Endothelial cell of umbilical vein (primary cell): ENCODE results near the gene MINDY4. TPM values are rescaled to one million over a fixed set of nuclear protein-coding genes. Genes with fewer than 3 reads are reported as not detected.

Experiments
- BruUV-seq: library from RNA; stranded (reverse); fragments of 400-500 nt; replicated peaks from 2 replicates; lab custom pipeline; 2021; lab: Mats Ljungman, UMichigan
- CTCF ChIA-PET: fragments of 300-600, 350-600 bp; sonication (Branson Sonifier 250); formaldehyde crosslinking; loops from one replicate; lab custom pipeline; 2021; ENCODE audit warnings: antibody characterized with exemption, inconsistent platforms; lab: Charles Lee
- POLR2A ChIA-PET: fragments of 300-600, 350-600 bp; sonication (Branson Sonifier 250); formaldehyde crosslinking; loops from one replicate; lab custom pipeline; 2021; ENCODE audit warnings: antibody characterized with exemption, inconsistent platforms; lab: Charles Lee
- DNase-seq: peaks from one replicate; pipeline ENCODE4 v3.0.0-alpha.2; 2011; ENCODE audit warnings: low read depth, low spot score
- FAIRE-seq: peaks from 2 replicates; lab custom pipeline; 2011; peaks lifted over from hg19 to GRCh38; lab: Jason Lieb, UNC
- H2AFZ ChIP-seq: 2 replicates; pipeline ENCODE4 v1.6.0; 2012; ENCODE audit warnings: low read depth, low read length, control low read depth, inconsistent platforms
- H3K27ac ChIP-seq: 2 replicates; pipeline ENCODE4 v1.5.1; 2011; ENCODE audit warnings: low read depth, mild to moderate bottlenecking, control low read depth, low read length, moderate library complexity; ENCODE audit not compliant: insufficient read depth
- H3K27me3 ChIP-seq, 2 experiments: 2 replicates each; pipeline versions ENCODE4 v1.6.0 to v1.6.1; 2011; ENCODE audit warnings: low read length in 2 of 2, mixed read lengths in 1 of 2; ENCODE audit not compliant: control insufficient read depth in 2 of 2, insufficient read depth in 2 of 2
- H3K36me3 ChIP-seq, 2 experiments: 2 replicates in 1 of 2; 3 replicates in 1 of 2; pipeline ENCODE4 v1.5.1; 2011; ENCODE audit warnings: low read length in 2 of 2, mild to moderate bottlenecking in 1 of 2, moderate library complexity in 1 of 2; ENCODE audit not compliant: control insufficient read depth in 2 of 2, insufficient read depth in 2 of 2; ENCODE audit errors: extremely low read depth in 1 of 2
- H3K4me1 ChIP-seq: 3 replicates; pipeline ENCODE4 v1.5.1; 2011; ENCODE audit warnings: mild to moderate bottlenecking, low read length; ENCODE audit not compliant: control insufficient read depth, insufficient read depth; ENCODE audit errors: extremely low read depth
- H3K4me2 ChIP-seq: 2 replicates; pipeline ENCODE4 v1.6.1; 2011; ENCODE audit warnings: low read length, control low read depth, mixed read lengths; ENCODE audit not compliant: insufficient read depth
- H3K4me3 ChIP-seq, 3 experiments: fragments of 200-600 bp in 1 of 3; sonication (generic), shearing (Covaris generic) in 1 of 3; replicated peaks in 1 of 3; 2 replicates each; pipeline ENCODE4 v1.5.1; 2011 to 2016; ENCODE audit warnings: control low read depth in 3 of 3, low read length in 3 of 3, mild to moderate bottlenecking in 2 of 3, inconsistent platforms in 1 of 3, low read depth in 1 of 3, moderate library complexity in 1 of 3; ENCODE audit not compliant: insufficient read depth in 1 of 3
- H3K79me2 ChIP-seq: 2 replicates; pipeline ENCODE4 v1.6.0; 2012; ENCODE audit warnings: low read length, inconsistent platforms; ENCODE audit not compliant: control insufficient read depth, insufficient read depth
- H3K9ac ChIP-seq: replicated peaks from 2 replicates; pipeline ENCODE3; 2011; ENCODE audit warnings: low read length, control low read depth; ENCODE audit not compliant: insufficient read depth; ENCODE audit errors: extremely low read depth
- H3K9me1 ChIP-seq: replicated peaks from 3 replicates; pipeline ENCODE4 v1.6.0; 2011; ENCODE audit warnings: mild to moderate bottlenecking, low read length; ENCODE audit not compliant: control insufficient read depth, insufficient read depth; ENCODE audit errors: extremely low read depth
- H3K9me3 ChIP-seq: replicated peaks from 2 replicates; pipeline ENCODE4 v1.5.1; 2012; ENCODE audit warnings: low read length, inconsistent platforms; ENCODE audit not compliant: control insufficient read depth, insufficient read depth
- H4K20me1 ChIP-seq: replicated peaks from 2 replicates; pipeline ENCODE3; 2011; ENCODE audit warnings: mild to moderate bottlenecking, low read length; ENCODE audit not compliant: control insufficient read depth, insufficient read depth; ENCODE audit errors: extremely low read depth
- CTCF ChIP-seq, 2 donors: IDR thresholded peaks; 1 replicate in 1 of 2; 2 replicates in 1 of 2; pipeline ENCODE4 v1.5.1; 2011; ENCODE audit warnings: low read length in 2 of 2, mild to moderate bottlenecking in 2 of 2, moderate library complexity in 2 of 2, control low read depth in 1 of 2, inconsistent platforms in 1 of 2, low read depth in 1 of 2; ENCODE audit not compliant: insufficient read depth in 1 of 2; ENCODE audit errors: extremely low read depth in 1 of 2
- EZH2 ChIP-seq: IDR thresholded peaks from 2 replicates; pipeline ENCODE4 v1.6.1; 2012; ENCODE audit warnings: borderline replicate concordance, low read depth, mild to moderate bottlenecking, moderate library complexity, low read length, inconsistent platforms; ENCODE audit not compliant: severe bottlenecking
- FOS ChIP-seq: IDR thresholded peaks from 2 replicates; pipeline ENCODE4 v1.6.1; 2011; ENCODE audit warnings: mild to moderate bottlenecking, low read length, moderate library complexity, borderline replicate concordance; ENCODE audit not compliant: insufficient read depth
- GATA2 ChIP-seq: IDR thresholded peaks from 2 replicates; pipeline ENCODE4 v1.7.0; 2011; ENCODE audit warnings: low read depth, mild to moderate bottlenecking, moderate library complexity, mixed read lengths, low read length; ENCODE audit not compliant: insufficient read length, insufficient read depth
- JUN ChIP-seq: IDR thresholded peaks from 2 replicates; pipeline ENCODE4 v1.6.1; 2011; ENCODE audit warnings: borderline replicate concordance, low read depth; ENCODE audit not compliant: insufficient read length, insufficient read depth
- MAX ChIP-seq: IDR thresholded peaks from 2 replicates; pipeline ENCODE4 v1.6.1; 2011; ENCODE audit not compliant: insufficient read depth, insufficient read length
- MYC ChIP-seq: IDR thresholded peaks from one replicate; pipeline ENCODE4 v1.6.1; 2011; ENCODE audit warnings: mild to moderate bottlenecking, low read depth, low read length
- POLR2A ChIP-seq: IDR thresholded peaks from 2 replicates; pipeline ENCODE4 v1.6.1; 2012; ENCODE audit warnings: low read depth, mild to moderate bottlenecking, control low read depth, low read length
- POLR2AphosphoS5 ChIP-seq: IDR thresholded peaks from 2 replicates; pipeline ENCODE4 v1.6.1; 2012; ENCODE audit warnings: low read depth, mild to moderate bottlenecking, control low read depth, low read length, moderate library complexity; ENCODE audit not compliant: insufficient read depth
- dilution Hi-C: fragments of 300-500 bp; cut with MboI; formaldehyde crosslinking; loops from one replicate; pipeline ENCODE4 v1.15.0; 2019; ENCODE audit warnings: low sequenced_read_pairs; ENCODE audit not compliant: extremely low pct_ligation_motif_present
- intact Hi-C: fragments of 100-400 bp; cut with micrococcal nuclease; formaldehyde crosslinking; loops from one replicate; pipeline ENCODE4 v1.10.0; 2022
- polyA plus RNA-seq, 4 experiments: library from polyadenylated mRNA; depleted of rRNA in 3 of 4; stranded (reverse) in 3 of 4; unstranded in 1 of 4; fragments of >200 nt; gene quantifications; 2 replicates each; pipeline versions ENCODE4 v1.2.1 to v1.2.3, GENCODE V29; 2011 to 2012; ENCODE audit warnings: missing spikeins in 1 of 4
- total RNA-seq: library from RNA; stranded (reverse); gene quantifications from 2 replicates; pipeline ENCODE4 v1.2.3, GENCODE V29; 2021

MINDY4 gene
- total and polyA plus RNA-seq, 2 donors (not counting 3 experiments of a cell fraction or from before 2014, with no cell fraction given): 2.2 to 4.7 TPM

- no peaks in the 10 kb centered on the region for H3K9me3 ChIP-seq
- TF ChIP-seq EZH2: no peak
- no peak for TF ChIP-seq FOS
- no peak for TF ChIP-seq MAX
- no peak for TF ChIP-seq CTCF (IDR thresholded peaks at IDR 0.05; ENCODE audit: extremely low read depth in 1 of 2, insufficient read depth in 1 of 2, low read depth in 1 of 2, low read length in 2 of 2)
- no peak for TF ChIP-seq GATA2
- TF ChIP-seq MYC: no peak
- no peak for TF ChIP-seq POLR2AphosphoS5
- no peak for TF ChIP-seq JUN
- no peak for TF ChIP-seq POLR2A
- H3K9me1 ChIP-seq: no peaks in the 10 kb centered on the region
- H3K4me1 ChIP-seq: peaks cover 26% of the 10 kb centered on the region
- H3K4me2 ChIP-seq: no peak overlapping the region
- dilution Hi-C loops (no loop called here), intact Hi-C loops (no loop called here)
- H3K4me3 ChIP-seq: no peak overlapping the region
- FAIRE-seq (no peak), DNase-seq (no peak)
- BruUV-seq: no TSS peak
- POLR2A ChIA-PET: no interaction called here
- H3K36me3 ChIP-seq: no peaks in the 10 kb centered on the region
- CTCF ChIA-PET: interaction anchor here (0.7 kb wide), 1 partner anchor 94 kb away, joined by 3 read pairs; no protein-coding TSS in a partner anchor
- no peaks in the 10 kb centered on the region for H4K20me1 ChIP-seq
- H2AFZ ChIP-seq: no peak overlapping the region
- H3K27ac ChIP-seq: no peak overlapping the region
- H3K27me3 ChIP-seq: no peaks in the 10 kb centered on the region
- no peak overlapping the region for H3K9ac ChIP-seq
- H3K79me2 ChIP-seq: no peaks in the 10 kb centered on the region
Measured at GRCh38 chr7:30844483-30844874, 73.3 kb downstream of the MINDY4 start.
